NCI-H1694 treated with DMSO at 0.1 percent for 48 hours (cell line): ENCODE data around the gene CLIP3.
"Not testable (repeated sequence)": the region's sequence is repeated elsewhere in the genome, so short reads cannot be mapped to it uniquely, and the experiment has no call there.

Experiments
- DNase-seq: peaks from one replicate; lab custom pipeline; 2025; lab: John Stamatoyannopoulos, UW

The CLIP3 gene, protein sequence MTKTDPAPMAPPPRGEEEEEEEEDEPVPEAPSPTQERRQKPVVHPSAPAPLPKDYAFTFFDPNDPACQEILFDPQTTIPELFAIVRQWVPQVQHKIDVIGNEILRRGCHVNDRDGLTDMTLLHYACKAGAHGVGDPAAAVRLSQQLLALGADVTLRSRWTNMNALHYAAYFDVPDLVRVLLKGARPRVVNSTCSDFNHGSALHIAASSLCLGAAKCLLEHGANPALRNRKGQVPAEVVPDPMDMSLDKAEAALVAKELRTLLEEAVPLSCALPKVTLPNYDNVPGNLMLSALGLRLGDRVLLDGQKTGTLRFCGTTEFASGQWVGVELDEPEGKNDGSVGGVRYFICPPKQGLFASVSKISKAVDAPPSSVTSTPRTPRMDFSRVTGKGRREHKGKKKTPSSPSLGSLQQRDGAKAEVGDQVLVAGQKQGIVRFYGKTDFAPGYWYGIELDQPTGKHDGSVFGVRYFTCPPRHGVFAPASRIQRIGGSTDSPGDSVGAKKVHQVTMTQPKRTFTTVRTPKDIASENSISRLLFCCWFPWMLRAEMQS

DNA sequence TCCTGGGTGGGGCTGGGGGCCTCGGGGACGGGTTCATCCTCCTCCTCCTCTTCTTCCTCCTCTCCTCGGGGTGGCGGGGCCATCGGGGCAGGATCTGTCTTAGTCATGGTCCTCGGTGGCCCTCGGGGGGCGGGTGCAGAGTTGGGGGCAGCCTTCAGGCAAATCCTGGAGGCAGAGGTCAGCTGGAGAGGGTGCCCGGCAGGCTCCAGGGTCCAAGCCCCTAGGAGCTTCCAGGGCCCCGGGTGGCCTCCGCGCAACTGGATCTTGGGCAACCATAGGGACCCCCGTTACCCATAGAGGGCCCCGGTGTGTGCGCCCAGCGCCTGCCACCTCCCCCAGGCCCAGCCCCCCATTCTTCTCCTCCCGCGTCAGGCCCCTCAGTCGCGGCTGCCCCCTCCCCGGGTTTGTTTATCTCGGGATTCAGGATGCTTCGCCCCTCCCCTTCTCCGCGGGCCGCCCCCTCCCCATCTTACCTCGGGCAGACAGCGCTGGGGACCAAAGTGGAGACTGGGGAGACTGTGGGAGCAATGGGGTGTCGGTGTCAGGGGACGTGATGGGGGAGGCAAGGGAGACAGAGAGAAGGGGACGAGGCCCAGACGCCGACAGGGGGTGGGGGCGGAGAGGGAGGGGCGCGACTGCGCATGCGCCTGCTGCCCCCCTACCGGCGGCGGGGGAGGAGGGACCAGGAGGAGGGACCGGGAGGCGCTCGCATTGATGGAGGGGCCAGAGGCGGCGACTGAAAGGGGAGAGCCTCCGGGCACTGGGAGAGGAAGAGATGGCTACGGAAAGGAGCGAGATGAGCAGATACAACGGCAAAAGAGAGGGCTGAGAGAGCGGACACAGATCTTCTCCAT is at the start of gene CLIP3:
Gene CLIP3, minus strand, starts transcription at position 623 of the 854 bp plus-strand sequence. Its CDS starts 516 bp downstream, at position 107.
- DNase-seq: peak; percentile 50

- DNase-seq: no peak
These were observed 49.2 kb upstream of the CLIP3 start for GRCh38 chr19:36081894-36082293.

DNA sequence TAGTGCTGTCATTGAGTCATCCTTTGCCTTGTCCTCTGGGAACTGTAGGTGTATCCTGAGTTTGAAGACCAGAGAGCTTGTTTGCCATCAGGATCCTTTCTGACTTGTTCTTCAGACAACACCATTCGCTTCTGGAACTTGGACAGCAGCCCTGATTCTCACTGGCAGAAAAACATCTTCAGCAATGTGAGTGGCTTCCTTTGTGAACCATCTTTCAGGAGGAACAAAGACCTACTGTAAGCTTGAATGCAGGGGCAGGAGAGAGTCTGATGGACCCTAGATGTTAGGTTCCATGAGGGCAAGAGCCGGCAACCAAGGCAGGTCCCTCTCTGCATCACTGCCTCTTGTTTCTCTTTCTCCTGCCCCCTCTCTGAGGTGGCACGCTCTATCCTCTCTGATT is 48.7 kb upstream of the CLIP3 start:
- no peak for DNase-seq

- DNase-seq: no peak
These were observed 46.8 kb upstream of the CLIP3 start for GRCh38 chr19:36079389-36079945.

- DNase-seq: no peak
These were observed 40.6 kb upstream of the CLIP3 start for GRCh38 chr19:36073121-36073876.

DNA sequence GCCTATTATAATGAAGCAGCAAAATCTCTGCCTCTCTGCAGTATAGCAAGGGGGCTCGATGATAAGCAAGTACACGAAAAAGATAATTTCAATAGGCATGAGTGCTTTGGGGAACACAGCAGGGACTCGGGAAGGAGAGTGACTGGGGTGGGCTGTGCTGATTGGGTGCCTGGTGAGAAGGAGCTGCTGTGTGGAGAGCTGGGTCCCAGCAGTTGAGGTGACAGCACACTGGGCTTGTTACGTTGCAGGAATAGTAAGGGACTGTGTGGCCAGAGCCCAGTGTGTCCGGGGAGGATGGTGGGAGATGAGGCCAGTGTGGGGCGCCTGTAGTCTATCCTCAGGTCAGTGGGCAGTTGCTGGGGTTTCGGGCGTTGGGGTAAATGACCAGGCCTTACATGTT is 39.4 kb upstream of the CLIP3 start:
- DNase-seq: no peak

DNA sequence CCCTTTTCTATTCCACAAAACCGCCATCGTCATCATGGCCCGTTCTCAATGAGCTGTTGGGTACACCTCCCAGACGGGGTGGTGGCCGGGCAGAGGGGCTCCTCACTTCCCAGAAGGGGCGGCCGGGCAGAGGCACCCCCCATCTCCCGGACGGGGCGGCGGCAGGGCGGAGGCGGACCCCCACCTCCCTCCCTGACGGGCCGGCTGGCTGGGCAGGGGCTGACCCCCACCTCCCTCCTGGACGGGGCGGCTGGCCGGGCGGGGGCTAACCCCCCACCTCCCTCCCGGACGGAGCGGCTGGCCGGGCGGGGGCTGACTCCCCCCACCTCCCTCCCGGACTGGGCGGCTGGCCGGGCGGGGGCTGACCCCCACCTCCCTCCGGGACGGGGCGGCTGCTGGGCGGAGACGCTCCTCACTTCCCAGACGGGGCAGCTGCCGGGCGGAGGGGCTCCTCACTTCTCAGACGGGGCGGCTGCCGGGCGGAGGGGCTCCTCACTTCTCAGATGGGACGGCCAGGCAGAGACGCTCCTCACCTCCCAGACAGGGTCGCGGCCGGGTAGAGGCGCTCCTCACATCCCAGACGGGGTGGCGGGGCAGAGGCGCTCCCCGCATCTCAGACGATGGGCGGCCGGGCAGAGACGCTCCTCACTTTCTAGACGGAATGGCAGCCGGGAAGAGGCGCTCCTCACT is 36.3 kb upstream of the CLIP3 start:
- DNase-seq: not testable (repeated sequence)

DNA sequence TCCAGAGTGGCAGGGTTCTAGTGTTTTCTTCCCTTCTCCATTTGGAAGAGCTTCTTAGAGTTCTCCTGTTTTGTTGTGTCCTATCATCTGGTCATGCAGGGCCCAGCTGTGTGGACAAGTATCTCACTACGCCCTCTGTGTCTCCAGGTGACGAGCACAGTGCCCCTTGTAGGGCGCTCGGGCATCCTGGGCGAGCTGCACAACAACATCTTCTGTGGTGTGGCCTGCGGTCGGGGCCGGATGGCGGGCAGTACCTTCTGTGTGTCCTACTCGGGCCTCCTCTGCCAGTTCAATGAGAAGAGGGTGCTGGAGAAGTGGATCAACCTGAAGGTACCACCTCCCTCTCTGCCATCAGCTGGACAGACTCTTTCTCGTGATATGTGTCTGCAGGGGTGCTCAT is 35.0 kb upstream of the CLIP3 start:
- DNase-seq: no peak

GRCh38 chr19:36064826-36065225 is 32.2 kb upstream of the CLIP3 start:
- DNase-seq: no peak

DNA sequence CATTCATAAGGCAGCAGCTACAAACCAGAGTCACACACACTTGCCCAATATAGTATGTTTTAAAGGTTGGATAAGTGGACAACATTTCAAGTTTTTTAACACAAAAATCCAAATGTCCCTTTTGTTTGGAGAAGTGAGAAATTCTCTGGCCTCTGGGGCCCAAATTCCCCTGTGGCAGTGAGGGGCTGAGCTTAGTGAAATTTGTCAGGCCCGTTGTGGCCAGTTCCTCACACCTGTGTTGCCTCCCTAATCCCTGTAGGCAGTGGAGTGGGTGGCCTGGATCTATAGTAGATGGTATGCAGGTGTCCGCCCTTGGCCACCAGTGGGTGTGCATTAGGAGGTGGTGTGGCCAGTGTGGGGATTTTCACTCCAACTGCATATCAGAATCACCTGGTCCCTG is 28.7 kb upstream of the CLIP3 start:
- DNase-seq: no peak

DNA sequence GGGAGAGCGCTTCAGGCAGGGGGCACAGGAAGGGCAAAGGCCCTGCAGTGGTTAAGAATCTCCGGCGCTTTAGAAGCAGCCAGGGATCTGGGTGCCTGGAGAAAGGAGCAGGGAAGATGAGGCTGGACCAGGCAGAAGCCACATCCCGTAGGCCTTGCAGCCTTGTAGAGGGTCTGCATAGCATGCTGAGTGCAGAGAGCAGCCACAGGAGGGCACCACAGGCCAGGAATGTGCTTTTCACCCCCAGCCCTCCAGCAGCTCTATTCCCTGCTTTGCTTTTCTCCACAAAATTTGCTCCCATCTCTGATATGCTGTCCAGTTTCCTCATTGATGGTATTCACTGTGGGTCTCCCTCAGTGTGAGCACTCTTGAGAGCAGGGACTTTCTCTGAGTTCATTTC is 27.8 kb upstream of the CLIP3 start:
- DNase-seq: peak; percentile 47

- DNase-seq: no peak
These were observed 26.7 kb upstream of the CLIP3 start for GRCh38 chr19:36059180-36059910.

GRCh38 chr19:36058481-36059179 is 26.0 kb upstream of the CLIP3 start:
- DNase-seq: no peak

DNA sequence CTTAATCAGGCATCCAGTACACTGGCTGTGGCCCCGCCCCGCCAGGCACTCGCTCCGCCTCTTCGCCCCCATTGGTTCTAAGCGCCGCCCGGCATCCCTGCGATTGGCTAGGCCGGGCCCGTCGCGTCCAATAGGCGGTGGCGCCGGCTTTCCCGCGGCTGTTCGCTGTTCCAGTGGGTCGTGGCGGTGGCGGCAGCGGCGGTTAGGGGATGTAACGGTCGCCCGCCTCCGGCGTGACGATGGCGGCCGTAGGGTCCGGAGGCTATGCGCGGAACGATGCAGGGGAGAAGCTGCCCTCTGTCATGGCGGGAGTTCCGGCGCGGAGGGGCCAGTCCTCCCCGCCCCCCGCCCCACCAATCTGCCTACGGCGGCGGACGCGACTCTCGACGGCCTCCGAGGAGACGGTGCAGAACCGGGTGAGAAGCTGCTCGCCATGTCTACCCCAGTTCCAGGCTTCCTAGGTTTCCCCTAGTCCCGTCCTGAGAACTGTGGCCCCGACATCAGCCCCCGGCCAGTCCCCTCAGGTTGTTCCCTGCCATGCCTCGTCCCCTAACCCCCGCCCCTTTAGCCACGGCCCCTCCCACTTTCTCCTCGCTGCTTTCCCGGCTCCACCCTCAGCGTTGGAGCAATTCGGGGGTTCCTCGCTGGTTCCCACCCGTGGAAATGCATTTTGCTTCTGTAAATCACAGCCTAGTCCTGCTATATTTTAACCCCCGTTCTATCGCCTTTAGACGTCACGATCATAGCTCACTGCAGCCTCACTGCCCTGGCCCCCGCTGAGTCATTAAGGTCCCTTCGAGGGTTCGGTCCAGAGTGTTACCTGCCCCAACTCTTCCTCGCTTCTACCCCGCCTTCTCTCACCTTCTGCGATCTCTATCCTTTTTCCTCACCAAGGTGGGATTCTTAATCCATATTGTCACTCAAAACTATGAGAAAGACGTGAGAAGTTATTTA is 22.3 kb upstream of the CLIP3 start, which contains the start of gene WDR62:
Gene WDR62, plus strand, starts transcription at position 165 of the 954 bp plus-strand sequence. Its CDS starts 75 bp downstream, at position 240.
- peak; percentile 98 for DNase-seq

DNA sequence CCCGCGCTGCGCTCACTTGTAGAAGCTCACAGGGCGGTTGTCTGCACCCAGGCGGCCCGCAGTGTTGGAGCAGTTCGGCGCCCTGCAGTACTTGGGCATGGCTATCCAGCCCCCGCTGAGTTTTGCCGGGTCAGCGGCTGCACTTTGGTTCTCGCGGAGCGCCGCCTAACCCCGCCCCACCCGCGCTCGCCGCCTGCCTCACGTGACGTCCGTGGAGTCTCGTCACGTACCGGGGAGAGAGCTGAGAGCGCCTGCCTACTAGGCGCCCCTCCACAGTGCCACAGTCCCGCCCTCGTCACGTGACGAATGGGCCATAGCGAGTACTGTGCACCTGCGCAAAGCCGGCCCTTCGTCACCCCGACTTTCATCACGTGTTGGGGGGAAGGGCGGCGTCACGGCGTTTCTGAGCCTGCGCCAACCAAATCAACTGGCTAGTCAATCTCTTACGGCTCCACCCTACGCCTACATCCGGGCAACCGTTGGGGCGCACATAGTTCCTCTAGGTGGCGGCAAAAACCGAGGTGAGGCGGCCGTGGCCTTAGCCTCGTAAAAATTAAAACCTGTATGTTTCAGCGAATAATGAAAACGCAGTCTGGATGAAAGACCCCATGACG is 21.6 kb upstream of the CLIP3 start, which contains the start of gene THAP8:
Gene THAP8, minus strand, starts transcription at position 167 of the 614 bp plus-strand sequence. Its CDS starts 68 bp downstream, at position 99.
- peak; percentile 99 for DNase-seq

- DNase-seq: no peak
These were observed 19.0 kb upstream of the CLIP3 start for GRCh38 chr19:36051637-36052036.

GRCh38 chr19:36051236-36051635 is 18.6 kb upstream of the CLIP3 start:
- DNase-seq: peak; percentile 25
